ENCODE measurements around the gene CAVIN4. TPM values are rescaled to one million over a fixed set of nuclear protein-coding genes. Genes with fewer than 3 reads are reported as not detected.
A peak's percentile ranks its signal among the peaks of the same experiment; 100 is the strongest.

Gene CAVIN4
- total RNA-seq, 6 experiments from 2014 or later = 0.12 to 0.19 (median 0.14) TPM; not detected in 2

DNA sequence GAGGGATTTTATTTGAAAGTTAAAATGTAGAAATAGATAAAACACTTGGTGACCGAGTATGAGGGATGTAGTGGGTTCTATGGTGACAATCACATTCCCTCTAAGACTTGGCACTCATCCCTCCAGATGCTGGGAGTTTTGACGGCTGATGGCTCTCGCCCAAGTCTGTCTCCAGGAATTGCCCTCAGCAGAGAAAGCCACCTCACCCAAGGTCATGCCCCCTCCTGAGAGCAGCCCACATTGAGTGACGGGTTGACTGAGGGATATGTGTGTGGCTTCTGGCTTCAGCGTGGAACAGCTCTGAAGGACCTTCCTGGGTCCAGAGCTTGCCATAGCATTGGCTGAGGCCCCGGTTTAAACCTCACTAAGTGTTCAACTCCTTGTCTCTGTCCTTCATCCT is 19.4 kb downstream of the CAVIN4 start:
- intact Hi-C loops (cut with DNase I) = no loop called here
- no peak for ATAC-seq
- no peaks in the 10 kb centered on the region for H3K9me3 ChIP-seq
- no peaks in the 10 kb centered on the region for H3K36me3 ChIP-seq
- H3K4me3 ChIP-seq = no peak overlapping the region
- no peak for TF ChIP-seq POLR2A (IDR thresholded peaks at IDR 0.05)
- TF ChIP-seq, protein P1, sequence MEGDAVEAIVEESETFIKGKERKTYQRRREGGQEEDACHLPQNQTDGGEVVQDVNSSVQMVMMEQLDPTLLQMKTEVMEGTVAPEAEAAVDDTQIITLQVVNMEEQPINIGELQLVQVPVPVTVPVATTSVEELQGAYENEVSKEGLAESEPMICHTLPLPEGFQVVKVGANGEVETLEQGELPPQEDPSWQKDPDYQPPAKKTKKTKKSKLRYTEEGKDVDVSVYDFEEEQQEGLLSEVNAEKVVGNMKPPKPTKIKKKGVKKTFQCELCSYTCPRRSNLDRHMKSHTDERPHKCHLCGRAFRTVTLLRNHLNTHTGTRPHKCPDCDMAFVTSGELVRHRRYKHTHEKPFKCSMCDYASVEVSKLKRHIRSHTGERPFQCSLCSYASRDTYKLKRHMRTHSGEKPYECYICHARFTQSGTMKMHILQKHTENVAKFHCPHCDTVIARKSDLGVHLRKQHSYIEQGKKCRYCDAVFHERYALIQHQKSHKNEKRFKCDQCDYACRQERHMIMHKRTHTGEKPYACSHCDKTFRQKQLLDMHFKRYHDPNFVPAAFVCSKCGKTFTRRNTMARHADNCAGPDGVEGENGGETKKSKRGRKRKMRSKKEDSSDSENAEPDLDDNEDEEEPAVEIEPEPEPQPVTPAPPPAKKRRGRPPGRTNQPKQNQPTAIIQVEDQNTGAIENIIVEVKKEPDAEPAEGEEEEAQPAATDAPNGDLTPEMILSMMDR (IDR thresholded peaks at IDR 0.05) = no peak
- no peak for DNase-seq
- H3K27me3 ChIP-seq = no peaks in the 10 kb centered on the region
- H3K4me1 ChIP-seq = no peaks in the 10 kb centered on the region
- H3K27ac ChIP-seq = no peak overlapping the region
- 28% methylated on average over 5 of the region's 6 CpGs for WGBS (ENCODE audit: insufficient coverage, low coverage, low lambda C conversion rate, missing lambda C conversion rate)

DNA sequence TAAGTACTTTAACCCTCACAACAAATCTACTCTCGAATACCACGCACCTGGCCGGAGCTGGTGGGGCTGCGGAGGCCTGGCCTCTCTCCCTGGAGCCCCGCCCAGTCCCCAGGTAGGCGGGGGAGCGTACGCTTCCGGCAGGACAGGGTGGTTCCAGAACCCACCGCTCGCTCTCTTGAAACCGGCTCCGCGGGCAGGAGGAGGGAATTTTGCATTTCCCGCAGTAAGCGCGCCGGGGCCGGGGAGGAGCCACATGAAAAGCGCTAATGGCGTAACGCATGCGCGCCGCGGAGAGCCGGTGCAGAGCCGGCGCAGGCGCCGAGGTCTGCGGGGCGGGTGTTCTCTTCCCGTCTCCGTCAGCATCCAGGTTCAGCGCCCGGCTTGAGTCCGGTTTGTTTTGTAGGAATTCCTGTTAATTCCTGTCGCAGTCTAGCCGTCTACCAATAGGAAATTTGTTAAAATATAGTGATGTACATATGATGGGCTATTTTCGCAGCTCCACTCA is 20.8 kb downstream of the CAVIN4 start:
- H3K27me3 ChIP-seq = no peaks in the 10 kb centered on the region
- 2% methylated on average over 17 of the region's 41 CpGs for WGBS (ENCODE audit: insufficient coverage, low coverage, low lambda C conversion rate, missing lambda C conversion rate)
- H3K4me3 ChIP-seq = peak overlapping the region; percentile 14 to 56 (median 50)
- ATAC-seq = peak; percentile 85 to 95 (median 90)
- intact Hi-C loops (cut with DNase I) = no loop called here
- H3K4me1 ChIP-seq = no peaks in the 10 kb centered on the region
- TF ChIP-seq, protein P1 (IDR thresholded peaks at IDR 0.05) = no peak
- no peak for TF ChIP-seq POLR2A (IDR thresholded peaks at IDR 0.05)
- DNase-seq = peak; percentile 83 to 86 (median 84)
- H3K9me3 ChIP-seq = no peaks in the 10 kb centered on the region
- H3K36me3 ChIP-seq = no peaks in the 10 kb centered on the region
- H3K27ac ChIP-seq = no peak overlapping the region

DNA sequence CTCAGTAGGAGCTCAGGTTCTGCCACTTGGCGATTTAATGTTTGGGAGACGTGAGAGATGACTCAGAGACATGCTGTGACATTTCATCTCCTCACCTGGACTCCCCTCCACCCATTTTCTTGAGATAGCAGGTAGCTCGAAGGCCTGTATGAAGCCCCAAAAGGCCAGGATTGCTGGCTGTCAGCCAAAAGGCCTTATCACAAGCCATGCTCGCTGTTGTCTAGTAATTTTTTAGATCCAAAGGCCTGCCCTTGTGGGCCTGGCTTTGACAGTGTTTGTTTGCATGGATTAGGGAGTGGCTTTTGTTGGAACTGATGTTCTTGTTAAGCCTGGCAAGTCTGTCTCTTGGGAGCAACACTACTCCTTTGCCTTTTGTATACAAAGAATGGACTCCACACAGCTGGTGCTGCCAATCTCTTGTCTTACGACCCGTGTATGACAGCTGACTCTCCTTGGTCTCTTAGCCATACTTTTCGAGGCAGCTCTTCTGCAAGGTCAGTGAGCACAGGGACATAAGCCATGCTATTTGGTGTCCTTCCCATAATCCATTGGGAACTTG is 22.7 kb downstream of the CAVIN4 start:
- TF ChIP-seq, protein P1 (IDR thresholded peaks at IDR 0.05) = no peak
- TF ChIP-seq POLR2A (IDR thresholded peaks at IDR 0.05) = no peak
- no peaks in the 10 kb centered on the region for H3K4me1 ChIP-seq
- DNase-seq (no peak), ATAC-seq (no peak)
- no peak overlapping the region for H3K27ac ChIP-seq
- H3K4me3 ChIP-seq = no peak overlapping the region
- H3K9me3 ChIP-seq = no peaks in the 10 kb centered on the region
- 72% methylated on average over 6 of the region's 7 CpGs for WGBS (ENCODE audit: insufficient coverage, low coverage, low lambda C conversion rate, missing lambda C conversion rate)
- H3K27me3 ChIP-seq = no peaks in the 10 kb centered on the region
- intact Hi-C loops (cut with DNase I) = no loop called here
- no peaks in the 10 kb centered on the region for H3K36me3 ChIP-seq

DNA sequence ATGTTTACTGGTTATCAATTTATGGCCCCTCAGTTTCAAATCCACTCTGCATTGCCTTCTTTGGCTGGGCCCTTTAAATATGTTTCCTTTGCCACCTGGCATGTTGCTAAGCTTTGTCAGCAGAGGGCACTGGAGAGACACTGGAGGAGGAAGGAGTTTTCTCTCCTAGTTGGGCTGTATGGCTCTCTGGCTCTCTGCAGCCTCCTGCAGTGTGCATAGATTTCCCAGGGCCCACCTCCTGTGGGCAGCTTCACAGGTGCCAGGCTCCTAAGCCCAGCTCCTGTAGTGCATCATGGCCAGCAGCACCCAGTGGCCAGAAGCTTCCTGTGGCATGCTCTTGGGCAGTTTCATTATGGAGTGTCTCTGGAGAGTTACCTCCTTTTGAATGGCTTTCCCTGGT is 23.3 kb downstream of the CAVIN4 start:
- peak in 1 of 3 donors; percentile 26 for DNase-seq
- Histone ChIP-seq H3K4me3 (no peak overlapping the region), H3K36me3 (no peaks in the 10 kb centered on the region), H3K4me1 (no peaks in the 10 kb centered on the region), H3K27ac (no peak overlapping the region), H3K27me3 (no peaks in the 10 kb centered on the region), H3K9me3 (no peaks in the 10 kb centered on the region)
- intact Hi-C loops (cut with DNase I) = no loop called here
- peak; percentile 64 to 80 (median 73) for ATAC-seq
- TF ChIP-seq, protein P1 (IDR thresholded peaks at IDR 0.05) = peak; percentile 39 to 68 (median 59)
- TF ChIP-seq POLR2A (IDR thresholded peaks at IDR 0.05) = no peak

Data from right lobe of liver (tissue), 6 donors.